Activated naive CD8-positive, alpha-beta T cell treated with anti-CD3 and anti-CD28 coated beads, Interleukin-2, amount 50 U/mL, for 24 hours (primary cell): ENCODE data around the gene ENAM.
A peak's percentile ranks its signal among the peaks of the same experiment; 100 is the strongest.
"Not testable (repeated sequence)": the region's sequence is repeated elsewhere in the genome, so short reads cannot be mapped to it uniquely, and the experiment has no call there.

Experiments
- ATAC-seq: fragments of 150-1000 bp; cut with Tn5 transposase; one replicate; pipeline ENCODE4 v1.10.0; 2021
- DNase-seq: peaks from one replicate; pipeline ENCODE4 v3.0.0; 2021
- H3K27ac Mint-ChIP-seq: one replicate; pipeline ENCODE4 v1.8.0; 2021; ENCODE audit warnings: mild to moderate bottlenecking, mixed read lengths
- H3K27me3 Mint-ChIP-seq: one replicate; pipeline ENCODE4 v1.8.0; 2021; ENCODE audit warnings: mixed read lengths
- H3K36me3 Mint-ChIP-seq: one replicate; pipeline ENCODE4 v1.8.0; 2021; ENCODE audit warnings: low read depth, mixed read lengths
- H3K4me1 Mint-ChIP-seq: one replicate; pipeline ENCODE4 v1.8.0; 2021; ENCODE audit warnings: mixed read lengths
- H3K4me3 Mint-ChIP-seq: one replicate; pipeline ENCODE4 v1.8.0; 2021; ENCODE audit warnings: mild to moderate bottlenecking, moderate library complexity, mixed read lengths
- H3K9me3 Mint-ChIP-seq: one replicate; pipeline ENCODE4 v1.8.0; 2021; ENCODE audit warnings: mixed read lengths

Gene ENAM

DNA sequence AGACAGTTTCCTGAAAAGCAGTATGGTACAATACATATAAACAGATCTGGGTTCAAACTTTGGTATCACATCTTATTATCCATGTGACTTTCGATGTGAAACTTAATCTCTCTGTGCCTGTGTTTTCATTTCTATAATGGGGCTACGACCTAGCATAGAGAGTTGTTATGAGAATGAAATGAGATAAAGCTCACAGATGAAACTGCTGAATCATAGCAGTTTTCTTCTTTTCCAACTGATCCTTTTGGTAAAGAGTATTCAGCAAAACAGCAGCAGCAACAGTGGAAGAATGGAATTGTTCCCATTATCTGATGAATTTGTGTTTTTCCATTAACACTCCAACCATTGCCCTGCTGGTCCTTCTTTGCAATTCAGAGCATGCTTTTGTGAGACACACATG is 20.2 kb upstream of the ENAM start:
- Mint-ChIP-seq H3K36me3 (no peaks in the 10 kb centered on the region), H3K27ac (no peak overlapping the region), H3K4me1 (peaks cover 7% of the 10 kb centered on the region), H3K27me3 (peaks cover 5% of the 10 kb centered on the region), H3K9me3 (no peaks in the 10 kb centered on the region), H3K4me3 (no peak overlapping the region)
- ATAC-seq (no peak), DNase-seq (no peak)

DNA sequence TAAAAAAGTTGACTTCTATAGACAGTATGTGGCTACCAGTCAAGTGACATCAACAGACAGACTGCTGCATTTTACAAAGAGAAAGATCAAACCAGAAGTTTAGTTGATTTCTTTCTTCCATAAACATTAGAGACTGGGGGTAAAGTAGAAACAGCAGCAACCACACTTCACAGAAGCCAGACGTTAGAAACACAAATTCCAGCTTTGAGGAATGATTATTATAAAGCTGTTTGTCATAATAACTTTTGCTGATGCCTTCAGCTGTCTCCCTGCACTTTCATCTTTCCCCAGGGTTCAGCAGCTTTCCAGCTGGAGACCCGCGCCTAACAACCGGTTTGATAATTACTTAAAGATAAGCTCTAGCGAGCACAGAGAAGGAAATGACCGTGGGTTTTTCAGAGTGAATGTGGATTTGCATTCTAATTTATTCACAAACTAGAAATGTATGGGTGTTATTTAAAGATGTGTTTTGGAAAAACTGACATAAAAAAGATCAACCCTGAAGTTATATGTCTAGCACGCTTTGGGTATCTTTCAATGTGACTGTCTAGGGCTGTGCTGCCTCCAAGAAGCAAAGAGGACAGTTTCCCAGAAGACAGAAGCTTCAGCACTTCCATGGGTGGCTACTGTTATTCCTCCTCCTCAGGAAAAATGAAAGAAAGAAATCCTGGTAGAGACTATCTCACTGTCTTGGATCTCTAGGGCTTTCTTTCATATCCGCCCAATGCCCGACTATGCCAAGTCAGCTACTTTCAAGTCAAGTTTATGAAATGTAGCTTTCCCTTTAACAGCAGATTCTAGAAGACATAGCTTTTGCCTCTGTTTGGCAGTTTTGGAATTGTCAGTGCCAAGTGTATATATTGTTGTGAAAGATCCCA is 15.0 kb upstream of the ENAM start:
- Mint-ChIP-seq H3K27me3 (peaks cover 5% of the 10 kb centered on the region), H3K36me3 (no peaks in the 10 kb centered on the region), H3K4me3 (no peak overlapping the region), H3K9me3 (no peaks in the 10 kb centered on the region), H3K27ac (no peak overlapping the region), H3K4me1 (peaks cover 15% of the 10 kb centered on the region)
- no peak for DNase-seq
- ATAC-seq = peak; percentile 18

DNA sequence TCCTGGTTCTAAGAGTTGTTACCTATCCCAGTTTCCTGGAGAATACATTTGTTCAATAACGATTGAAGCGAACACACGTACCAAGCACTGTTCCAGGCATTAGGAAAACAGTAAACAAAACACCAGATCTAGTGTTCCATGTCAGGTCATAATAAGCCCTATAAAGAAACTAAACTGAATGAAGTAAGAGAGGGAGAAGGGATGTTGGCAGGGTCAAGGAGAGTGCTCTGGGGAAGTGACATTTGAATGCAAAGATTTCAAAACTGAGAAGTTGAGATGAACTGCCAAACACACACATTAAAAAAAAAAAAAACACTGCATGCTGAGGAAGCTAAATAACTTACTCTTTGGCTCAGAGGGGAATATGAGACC is 14.4 kb upstream of the ENAM start:
- Mint-ChIP-seq H3K4me3 (no peak overlapping the region), H3K9me3 (no peaks in the 10 kb centered on the region), H3K27me3 (peaks cover 5% of the 10 kb centered on the region), H3K36me3 (no peaks in the 10 kb centered on the region), H3K27ac (no peak overlapping the region), H3K4me1 (peaks cover 15% of the 10 kb centered on the region)
- DNase-seq (no peak), ATAC-seq (no peak)

DNA sequence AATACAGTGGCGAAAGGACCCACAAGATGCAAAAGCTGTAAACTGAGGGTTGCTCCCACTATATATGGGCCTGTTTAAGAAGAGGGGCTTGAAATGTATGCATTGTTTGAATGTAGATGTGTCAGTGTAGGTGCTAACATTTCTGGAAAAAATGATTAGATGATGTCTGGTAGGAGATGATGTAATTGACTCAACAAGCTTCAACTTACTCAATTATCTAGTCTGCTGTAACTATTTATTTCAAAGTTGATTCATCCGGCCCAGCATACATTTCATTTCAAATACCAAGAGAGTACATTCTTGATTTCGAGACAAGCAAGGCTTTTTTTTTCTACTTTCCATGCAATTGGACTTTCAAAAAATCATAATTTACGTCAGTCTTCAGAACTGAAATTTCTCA is 9.3 kb upstream of the ENAM start:
- Mint-ChIP-seq H3K4me3 (no peak overlapping the region), H3K27me3 (no peaks in the 10 kb centered on the region), H3K27ac (no peak overlapping the region), H3K4me1 (peaks cover 10% of the 10 kb centered on the region), H3K36me3 (no peaks in the 10 kb centered on the region), H3K9me3 (no peaks in the 10 kb centered on the region)
- DNase-seq (no peak), ATAC-seq (peak; percentile 34)

DNA sequence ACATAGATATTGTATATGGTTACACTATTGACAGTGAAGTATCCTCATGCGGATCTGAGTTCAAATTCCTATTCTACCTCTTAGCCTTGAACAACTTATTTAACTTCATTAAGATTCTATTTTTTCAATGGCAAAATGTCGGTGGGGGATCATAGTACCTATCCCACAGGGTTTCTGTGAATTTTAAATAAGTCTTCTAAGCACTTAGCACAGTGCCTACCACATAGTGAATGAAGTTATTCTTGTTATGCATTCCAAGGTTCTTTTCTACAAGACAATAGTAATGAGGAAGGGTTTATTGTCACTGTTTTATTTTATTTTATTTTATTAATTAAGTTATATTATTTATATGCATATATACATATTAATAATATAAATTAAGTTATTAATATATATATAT is 8.8 kb upstream of the ENAM start:
- no peaks in the 10 kb centered on the region for H3K36me3 Mint-ChIP-seq
- H3K9me3 Mint-ChIP-seq = no peaks in the 10 kb centered on the region
- ATAC-seq (no peak), DNase-seq (no peak)
- H3K27me3 Mint-ChIP-seq = no peaks in the 10 kb centered on the region
- H3K4me1 Mint-ChIP-seq = peaks cover 12% of the 10 kb centered on the region
- no peak overlapping the region for H3K4me3 Mint-ChIP-seq
- no peak overlapping the region for H3K27ac Mint-ChIP-seq

DNA sequence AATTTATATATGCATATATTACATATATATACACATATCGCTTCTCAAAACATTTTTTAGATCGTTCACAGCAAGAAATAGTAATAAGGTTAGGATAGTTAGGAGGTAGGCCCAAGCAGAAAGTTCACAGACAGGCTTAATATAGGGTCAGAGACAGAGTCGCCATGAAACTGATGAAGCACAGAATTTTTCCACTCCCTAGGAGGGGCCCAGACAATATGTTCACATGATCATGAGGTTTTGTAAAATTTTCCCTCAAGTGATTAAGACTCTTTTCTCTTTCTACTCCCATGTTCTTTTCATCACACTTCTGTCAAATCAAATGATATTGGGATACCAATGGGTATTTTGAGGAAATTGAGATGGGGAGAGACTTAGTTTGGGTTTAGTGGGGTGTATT is 5.2 kb upstream of the ENAM start:
- Mint-ChIP-seq H3K4me3 (no peak overlapping the region), H3K9me3 (no peaks in the 10 kb centered on the region), H3K27me3 (no peaks in the 10 kb centered on the region), H3K36me3 (no peaks in the 10 kb centered on the region), H3K27ac (peak overlapping the region; percentile 10), H3K4me1 (peaks cover 12% of the 10 kb centered on the region)
- no peak for DNase-seq
- ATAC-seq = peak; percentile 77

DNA sequence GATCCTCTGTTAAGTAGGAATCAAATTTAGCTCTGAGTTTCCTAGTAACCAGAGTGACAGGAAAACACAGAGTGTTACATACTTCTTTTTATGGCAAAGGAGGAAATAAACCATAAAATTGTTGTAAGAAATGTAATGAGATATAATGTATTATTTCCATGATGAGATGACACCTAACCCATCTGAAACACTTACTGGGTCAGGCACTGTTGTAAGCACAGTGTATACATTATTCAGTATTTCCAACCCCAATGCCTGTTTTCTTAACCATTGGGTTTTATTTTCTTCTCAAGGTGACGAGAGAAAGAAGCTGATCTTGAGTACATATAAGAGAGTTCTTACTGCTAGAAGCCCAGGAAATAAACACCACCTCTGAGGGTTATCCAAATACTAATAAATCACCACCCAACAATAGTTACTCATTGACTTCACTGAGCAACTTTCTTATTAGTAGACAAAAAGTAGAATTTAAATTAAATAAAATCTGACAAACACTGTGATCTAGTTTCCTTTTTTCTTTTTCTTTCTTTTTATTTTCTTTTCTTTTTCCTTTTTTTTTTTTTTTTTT is 4.2 kb upstream of the ENAM start:
- Mint-ChIP-seq H3K4me3 (no peak overlapping the region), H3K4me1 (peaks cover 12% of the 10 kb centered on the region), H3K27me3 (no peaks in the 10 kb centered on the region), H3K27ac (peak overlapping the region; percentile 10), H3K36me3 (no peaks in the 10 kb centered on the region), H3K9me3 (no peaks in the 10 kb centered on the region)
- ATAC-seq (peak; percentile 71), DNase-seq (no peak)

DNA sequence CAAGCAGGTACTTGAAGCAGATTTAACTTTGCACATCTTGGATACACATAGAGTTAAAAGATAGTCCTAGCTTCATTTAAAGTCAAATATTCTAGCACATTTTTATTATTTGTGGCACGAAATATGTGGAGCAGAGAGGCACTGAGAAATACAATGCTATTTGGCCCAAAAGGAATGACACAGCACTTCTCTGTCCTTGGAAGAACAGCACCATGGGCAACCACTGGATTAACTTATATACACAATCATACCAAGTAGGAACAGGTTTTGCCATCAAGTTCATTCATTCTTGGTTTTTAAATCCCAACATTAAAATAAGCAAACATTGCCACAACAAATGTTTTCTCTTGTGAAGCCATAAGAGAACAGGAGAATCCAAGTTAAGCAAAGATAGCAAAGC is 924 bp upstream of the ENAM start:
- H3K4me3 Mint-ChIP-seq = no peak overlapping the region
- no peak for DNase-seq
- no peaks in the 10 kb centered on the region for H3K36me3 Mint-ChIP-seq
- no peak for ATAC-seq
- no peak overlapping the region for H3K27ac Mint-ChIP-seq
- no peaks in the 10 kb centered on the region for H3K27me3 Mint-ChIP-seq
- no peaks in the 10 kb centered on the region for H3K9me3 Mint-ChIP-seq
- peaks cover 14% of the 10 kb centered on the region for H3K4me1 Mint-ChIP-seq

DNA sequence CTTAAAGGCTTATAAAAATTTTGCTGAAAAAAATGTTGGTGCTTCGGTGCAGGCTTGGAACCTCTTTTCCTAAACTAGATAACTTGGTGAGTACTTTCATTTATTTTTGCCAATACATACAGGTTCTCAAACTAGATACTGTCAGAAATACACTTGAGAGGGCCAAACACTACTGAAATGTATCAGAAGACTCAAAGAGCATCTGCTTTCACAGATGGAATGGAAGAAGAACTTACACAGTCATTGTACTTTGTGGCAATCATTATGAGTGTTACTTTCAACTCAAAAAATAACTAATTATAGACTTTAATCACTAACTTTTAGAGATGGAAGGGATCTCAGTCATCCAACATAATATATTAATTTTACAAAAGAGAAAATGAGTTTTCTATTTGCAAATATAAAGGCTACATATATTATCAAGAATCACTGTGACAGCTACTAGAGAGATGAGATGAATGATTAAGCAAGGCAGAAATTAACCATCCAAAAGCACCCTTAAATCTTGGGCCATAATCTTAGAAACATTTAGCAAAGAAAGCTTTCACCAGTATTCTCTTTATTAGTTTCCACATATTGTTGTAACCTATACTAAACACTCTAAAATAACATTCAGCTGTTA is 1.0 kb downstream of the ENAM start:
- Mint-ChIP-seq H3K9me3 (no peaks in the 10 kb centered on the region), H3K4me1 (peaks cover 2% of the 10 kb centered on the region), H3K27ac (no peak overlapping the region), H3K4me3 (no peak overlapping the region), H3K36me3 (no peaks in the 10 kb centered on the region), H3K27me3 (peaks cover 6% of the 10 kb centered on the region)
- ATAC-seq (peak; percentile 28), DNase-seq (no peak)

DNA sequence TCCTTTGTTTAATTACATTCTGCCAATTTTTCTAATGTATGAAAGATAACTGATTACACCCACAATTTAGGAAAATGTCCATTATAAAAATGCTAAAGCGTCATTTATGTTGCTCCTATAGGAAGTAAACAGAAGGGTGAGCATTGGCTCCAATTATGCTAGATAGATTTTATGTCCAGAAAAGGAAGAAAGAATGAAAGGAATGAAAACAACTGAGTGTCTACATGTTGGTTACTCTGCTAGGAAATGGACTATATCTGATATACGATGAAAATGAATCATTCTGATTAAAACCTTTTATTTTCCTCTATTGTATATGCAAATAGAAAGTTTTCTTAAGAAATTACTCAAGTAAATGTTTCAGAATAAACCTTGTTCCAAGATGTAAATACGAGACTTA is 1.6 kb downstream of the ENAM start:
- Mint-ChIP-seq H3K36me3 (no peaks in the 10 kb centered on the region), H3K27ac (no peak overlapping the region), H3K4me3 (no peak overlapping the region), H3K4me1 (peaks cover 2% of the 10 kb centered on the region), H3K9me3 (no peaks in the 10 kb centered on the region), H3K27me3 (peaks cover 6% of the 10 kb centered on the region)
- ATAC-seq = no peak
- no peak for DNase-seq

DNA sequence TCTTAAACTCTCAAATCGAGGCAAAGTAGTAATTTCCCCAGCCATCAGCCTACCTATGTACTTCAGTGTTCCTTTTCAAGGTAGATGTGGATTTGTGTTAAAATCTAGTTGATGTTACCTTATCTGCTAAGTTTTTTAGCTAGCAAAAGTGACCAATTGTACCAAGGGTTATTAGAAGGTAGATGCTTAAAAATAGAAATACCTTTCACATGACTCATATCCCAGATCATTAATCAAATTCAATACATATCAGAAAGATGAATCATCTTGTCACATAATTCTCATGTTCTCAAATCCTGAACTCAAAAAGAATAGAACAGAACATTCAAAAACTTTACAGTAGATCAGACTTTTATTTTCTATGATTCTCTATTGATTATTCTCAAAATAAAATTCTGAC is 3.5 kb downstream of the ENAM start:
- ATAC-seq (no peak), DNase-seq (no peak)
- no peak overlapping the region for H3K27ac Mint-ChIP-seq
- no peak overlapping the region for H3K4me3 Mint-ChIP-seq
- H3K36me3 Mint-ChIP-seq = no peaks in the 10 kb centered on the region
- peaks cover 2% of the 10 kb centered on the region for H3K4me1 Mint-ChIP-seq
- H3K27me3 Mint-ChIP-seq = peaks cover 8% of the 10 kb centered on the region
- no peaks in the 10 kb centered on the region for H3K9me3 Mint-ChIP-seq

DNA sequence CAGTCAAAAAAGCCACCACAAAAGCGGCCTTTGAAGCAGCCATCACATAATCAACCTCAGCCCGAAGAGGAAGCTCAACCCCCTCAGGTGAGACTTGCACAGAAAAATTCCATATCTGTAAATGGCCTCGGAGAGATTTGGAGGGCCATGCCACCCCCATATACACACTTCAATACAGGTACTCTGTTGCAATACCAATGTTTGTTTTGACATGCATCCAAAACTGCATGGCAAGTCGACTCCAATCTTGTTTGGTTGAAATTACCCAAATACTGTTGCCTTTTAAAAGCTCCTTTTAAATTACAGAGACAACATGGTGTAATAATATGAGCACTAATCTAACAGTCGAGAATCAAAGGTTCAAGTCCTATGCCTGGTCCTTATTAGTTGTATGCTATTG is 5.9 kb downstream of the ENAM start:
- Mint-ChIP-seq H3K27me3 (peaks cover 8% of the 10 kb centered on the region), H3K4me3 (no peak overlapping the region), H3K27ac (no peak overlapping the region), H3K36me3 (no peaks in the 10 kb centered on the region), H3K4me1 (peaks cover 2% of the 10 kb centered on the region), H3K9me3 (no peaks in the 10 kb centered on the region)
- DNase-seq (no peak), ATAC-seq (no peak)

DNA sequence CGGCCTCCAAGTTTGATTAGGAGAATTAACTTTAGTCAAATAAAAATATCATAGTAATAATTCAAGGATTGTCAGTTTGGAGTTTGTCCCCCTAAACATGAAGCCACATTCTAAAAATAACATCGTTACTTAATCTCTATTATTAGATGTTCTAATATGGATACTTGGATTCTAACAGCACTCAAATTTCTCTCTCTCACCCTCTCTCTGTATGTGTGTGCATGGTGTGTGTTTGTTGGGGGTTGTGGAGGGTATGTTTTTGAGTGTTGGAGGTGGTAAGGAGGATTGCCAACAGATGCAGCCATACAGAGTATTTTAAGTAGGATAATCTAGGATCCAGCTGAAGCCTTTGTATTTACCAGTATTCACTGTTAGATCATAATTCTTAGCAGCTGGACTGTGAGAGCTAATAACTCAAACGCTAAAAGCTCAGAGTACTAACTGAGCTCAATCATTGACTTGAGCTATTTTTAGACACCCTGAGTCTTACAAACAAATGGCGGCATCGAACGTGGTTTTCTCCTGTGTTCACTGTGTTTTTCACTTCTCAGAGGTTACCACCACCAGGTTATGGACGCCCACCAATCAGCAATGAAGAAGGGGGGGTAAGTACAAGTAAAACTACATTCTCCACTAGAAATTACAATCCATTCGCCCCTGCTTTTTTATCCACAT is 8.8 kb downstream of the ENAM start:
- ATAC-seq = no peak
- H3K9me3 Mint-ChIP-seq = no peaks in the 10 kb centered on the region
- no peak for DNase-seq
- peaks cover 8% of the 10 kb centered on the region for H3K4me1 Mint-ChIP-seq
- no peak overlapping the region for H3K27ac Mint-ChIP-seq
- peaks cover 8% of the 10 kb centered on the region for H3K27me3 Mint-ChIP-seq
- no peak overlapping the region for H3K4me3 Mint-ChIP-seq
- no peaks in the 10 kb centered on the region for H3K36me3 Mint-ChIP-seq

DNA sequence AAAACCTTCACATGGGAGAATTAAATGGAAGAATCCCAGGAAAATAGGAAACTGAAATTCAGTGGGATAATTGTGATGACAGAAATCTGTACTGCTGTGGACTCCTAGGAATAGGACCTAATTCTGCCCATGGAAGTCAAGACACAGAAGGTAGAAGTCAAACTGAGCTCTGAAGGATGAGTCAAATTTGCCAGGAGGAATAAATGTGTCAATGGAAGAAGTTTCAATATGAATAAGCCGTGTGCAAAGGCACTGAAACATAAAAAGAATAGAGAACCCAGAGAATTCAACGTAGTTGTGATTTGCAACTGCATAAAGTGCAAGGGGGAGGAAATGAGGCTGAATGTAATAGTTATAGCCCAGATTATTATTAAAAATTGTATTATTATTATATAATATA is 11.6 kb downstream of the ENAM start:
- ATAC-seq (peak; percentile 73), DNase-seq (no peak)
- Mint-ChIP-seq H3K27me3 (peaks cover 2% of the 10 kb centered on the region), H3K4me1 (peaks cover 8% of the 10 kb centered on the region), H3K36me3 (no peaks in the 10 kb centered on the region), H3K9me3 (no peaks in the 10 kb centered on the region), H3K27ac (peak overlapping the region; percentile 85), H3K4me3 (peak overlapping the region; percentile 39)

DNA sequence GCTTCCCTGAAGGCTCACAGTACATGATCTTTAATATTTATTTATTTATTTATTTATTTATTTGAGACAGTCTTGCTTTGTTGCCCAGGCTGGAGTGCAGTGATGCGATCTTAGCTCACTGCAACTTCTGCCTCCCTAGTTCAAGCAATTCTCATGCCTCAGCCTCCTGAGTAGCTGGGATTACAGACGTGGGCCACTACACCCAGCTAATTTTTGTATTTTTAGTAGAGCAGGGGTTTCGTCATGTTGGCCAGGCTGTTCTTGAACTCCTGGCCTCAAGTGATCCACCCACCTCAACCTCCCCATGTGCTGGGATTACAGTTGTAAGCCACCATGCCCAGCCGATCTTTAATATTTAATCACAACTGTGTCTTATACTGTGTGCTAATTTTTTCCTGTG is 22.2 kb downstream of the ENAM start:
- not testable (repeated sequence) for H3K27ac Mint-ChIP-seq, H3K9me3 Mint-ChIP-seq, H3K4me1 Mint-ChIP-seq, DNase-seq, H3K4me3 Mint-ChIP-seq, H3K36me3 Mint-ChIP-seq, ATAC-seq, H3K27me3 Mint-ChIP-seq
